ENCODE results near the gene ELAC1.

GRCh38 chr18:50937183-50937582 lies 30.7 kb upstream of the ELAC1 start:
- TF ChIP-seq JUN (IDR thresholded peaks at IDR 0.05; ENCODE audit: low read depth, low read length) = no peak
- TF ChIP-seq POLR2A (IDR thresholded peaks at IDR 0.05; ENCODE audit: control extremely low read depth in 1 of 2, low read depth in 2 of 2, low read length in 2 of 2) = no peak
- no peak for TF ChIP-seq CTCF (IDR thresholded peaks at IDR 0.05; ENCODE audit: control extremely low read depth in 1 of 3, insufficient read depth in 1 of 3, low read depth in 1 of 3, low read length in 3 of 3)
- no peak for TF ChIP-seq SAP30 (IDR thresholded peaks at IDR 0.05; ENCODE audit: insufficient read depth, insufficient replicate concordance, low read length)
- no peak for TF ChIP-seq HDAC2 (IDR thresholded peaks at IDR 0.05; ENCODE audit: borderline replicate concordance in 1 of 2, low read depth in 2 of 2, low read length in 2 of 2)

Data from H1 (cell line).